ENCODE data around the gene HOXC4. TPM values are rescaled to one million over a fixed set of nuclear protein-coding genes. Genes with fewer than 3 reads are reported as not detected.

HOXC4 gene
- total and polyA plus RNA-seq, 10 donors, result 0.49 to 2.6 (median 1.4) TPM

GRCh38 chr12:54058128-54058768 is 4.6 kb downstream of the HOXC4 start:
- Histone ChIP-seq H3K36me3 (no peaks in the 10 kb centered on the region), H3K4me3 (no peak overlapping the region), H3K27me3 (replicated peaks in 1 of 7) (peaks cover 0 to 96% (median 31%) of the 10 kb centered on the region in 7 donors), H3K9me3 (no peaks in the 10 kb centered on the region), H3K4me1 (peaks cover 0 to 18% (median 10%) of the 10 kb centered on the region in 6 donors), H3K27ac (no peak overlapping the region)
- DNase-seq, result no peak
- 46 to 69% (median 65%) methylated on average over 14 of the region's 14 CpGs for WGBS, 5 donors
- no peak for TF ChIP-seq CTCF (IDR thresholded peaks at IDR 0.05 in 8 of 11, conservative IDR thresholded peaks at IDR 0.05 in 3 of 11)
- no peak for TF ChIP-seq POLR2AphosphoS5 (IDR thresholded peaks at IDR 0.05)
- no peak for TF ChIP-seq POLR2A (IDR thresholded peaks at IDR 0.05)
- intact Hi-C loops (cut with DNase I; ENCODE audit: low total_unique reads), result no loop called here

- WGBS, 5 donors, result 31 to 55% (median 54%) methylated on average over 7 of the region's 7 CpGs
- peaks cover 0 to 95% (median 35%) of the 10 kb centered on the region in 7 donors for H3K27me3 ChIP-seq (replicated peaks in 1 of 7)
Observed at GRCh38 chr12:54059668-54060067, 6.0 kb downstream of the HOXC4 start.

GRCh38 chr12:54060174-54060974 is 6.7 kb downstream of the HOXC4 start:
- Histone ChIP-seq H3K4me1 (no peaks in the 10 kb centered on the region), H3K27ac (no peak overlapping the region), H3K4me3 (no peak overlapping the region), H3K36me3 (no peaks in the 10 kb centered on the region), H3K27me3 (replicated peaks in 1 of 7) (peaks cover 0 to 95% (median 33%) of the 10 kb centered on the region in 7 donors), H3K9me3 (no peaks in the 10 kb centered on the region)
- WGBS, 5 donors, result 24 to 57% (median 35%) methylated on average over 31 to 38 of the region's 38 CpGs
- no peak for DNase-seq
- intact Hi-C loops (cut with DNase I; ENCODE audit: low total_unique reads), result no loop called here
- TF ChIP-seq POLR2AphosphoS5 (IDR thresholded peaks at IDR 0.05) (no peak), CTCF (IDR thresholded peaks at IDR 0.05 in 8 of 11, conservative IDR thresholded peaks at IDR 0.05 in 3 of 11) (no peak), POLR2A (IDR thresholded peaks at IDR 0.05) (no peak)

More at GRCh38 chr12:54059668-54060067, 6.0 kb downstream of the HOXC4 start:
- intact Hi-C loops (cut with DNase I; ENCODE audit: low total_unique reads), result no loop called here
- Histone ChIP-seq H3K4me3 (no peak overlapping the region), H3K4me1 (peaks cover 0 to 4% (median 3%) of the 10 kb centered on the region in 6 donors), H3K36me3 (no peaks in the 10 kb centered on the region), H3K27ac (no peak overlapping the region), H3K9me3 (no peaks in the 10 kb centered on the region)
- no peak for DNase-seq
- TF ChIP-seq POLR2AphosphoS5 (IDR thresholded peaks at IDR 0.05) (no peak), POLR2A (IDR thresholded peaks at IDR 0.05) (no peak), CTCF (IDR thresholded peaks at IDR 0.05 in 8 of 11, conservative IDR thresholded peaks at IDR 0.05 in 3 of 11) (no peak)

Data from spleen (tissue), 11 donors.